HG02798 (cell line): Measurements from ENCODE around the gene CFAP20.
"Not testable (repeated sequence)": the region's sequence is repeated elsewhere in the genome, so short reads cannot be mapped to it uniquely, and the experiment has no call there.

ENCODE experiments used
- ATAC-seq: cut with Tn5 transposase; IDR thresholded peaks from one replicate; pipeline ENCODE4 v1.9.1; 2021; ENCODE audit warnings: mild to moderate bottlenecking; ENCODE audit not compliant: unreplicated experiment, poor library complexity

CFAP20 gene

DNA sequence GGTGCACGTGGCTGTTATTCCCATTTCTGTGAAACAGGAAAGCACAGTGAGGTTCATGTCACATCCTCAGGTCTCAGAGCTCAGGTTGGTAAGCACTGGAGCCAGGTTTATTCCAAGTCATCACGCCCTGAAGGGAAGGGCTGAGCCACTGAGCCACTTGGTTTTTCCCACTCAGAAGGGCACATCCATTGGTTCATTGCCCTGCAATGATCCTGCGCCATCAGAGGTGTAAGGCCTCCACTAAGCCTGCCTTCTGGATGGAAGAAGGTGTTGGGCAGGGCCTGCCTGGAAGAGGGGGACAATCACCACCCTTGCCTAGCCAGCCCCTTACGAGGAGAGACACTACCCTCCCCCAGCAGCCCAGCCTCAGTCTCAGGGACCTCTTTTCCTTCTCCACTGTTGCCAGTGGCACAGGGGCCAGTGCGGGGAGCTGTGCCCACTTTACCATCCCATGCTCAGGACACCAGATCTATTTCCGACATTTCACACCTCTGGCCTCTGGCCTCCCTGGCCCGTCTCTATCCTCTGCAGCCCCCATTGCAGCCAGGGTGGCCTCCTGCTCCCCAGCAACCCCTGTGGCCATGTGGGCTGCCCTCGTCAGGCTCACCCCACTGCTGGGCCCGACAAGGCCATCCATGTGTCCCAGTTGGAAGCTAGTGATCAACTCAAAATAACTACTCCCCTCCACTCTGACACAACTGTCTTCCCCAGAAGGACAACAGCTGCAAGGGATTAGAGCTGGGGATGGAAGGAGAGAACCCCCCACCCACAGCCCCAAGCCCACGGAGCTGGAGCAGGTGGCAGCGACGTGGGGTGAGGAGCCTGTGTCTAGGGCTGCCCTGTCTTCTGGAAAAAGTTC lies 29.9 kb downstream of the CFAP20 start:
- ATAC-seq, result no peak

GRCh38 chr16:58098207-58099096 lies 30.7 kb downstream of the CFAP20 start:
- no peak for ATAC-seq

DNA sequence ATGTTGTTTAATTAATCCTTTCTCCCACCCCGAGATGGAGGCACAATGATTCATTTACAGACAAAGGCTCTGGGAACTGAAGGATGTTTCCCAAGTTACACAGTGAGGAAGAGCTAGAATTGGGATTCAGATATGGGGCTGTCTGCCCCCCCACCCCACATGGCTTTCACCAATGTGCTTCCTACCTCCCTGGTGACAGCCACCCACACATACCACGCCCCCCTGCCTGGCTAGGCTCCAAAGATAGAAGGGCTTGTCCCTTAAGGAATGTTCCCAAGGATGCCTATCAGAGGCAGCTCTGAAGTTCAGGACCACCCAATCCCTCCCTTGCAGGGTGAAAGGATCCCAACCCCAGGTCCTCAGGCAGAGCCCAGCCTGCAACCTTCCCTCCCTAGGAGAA lies 32.9 kb downstream of the CFAP20 start:
- ATAC-seq, result no peak

DNA sequence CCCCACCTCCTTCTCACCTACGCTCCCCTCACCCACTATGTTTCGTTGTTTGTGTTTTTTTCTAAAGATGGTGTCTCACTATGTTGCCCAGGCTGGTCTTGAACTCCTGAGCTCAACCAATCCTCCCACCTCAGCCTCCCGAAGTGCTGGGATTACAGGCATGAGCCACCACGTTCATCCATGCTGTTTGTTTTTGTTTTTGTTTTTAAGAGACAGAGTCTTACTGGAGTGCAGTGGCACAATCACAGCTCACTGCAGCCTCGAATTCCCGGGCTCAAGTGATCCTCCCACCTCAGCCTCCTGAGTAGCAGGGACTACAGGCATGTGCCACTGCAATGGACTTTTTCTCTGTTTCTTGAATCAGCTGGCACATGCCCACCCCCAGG lies 33.6 kb downstream of the CFAP20 start:
- ATAC-seq, result not testable (repeated sequence)

GRCh38 chr16:58094791-58095574 lies 34.2 kb downstream of the CFAP20 start:
- no peak for ATAC-seq

- no peak for ATAC-seq
Measured at GRCh38 chr16:58094026-58094425, 35.2 kb downstream of the CFAP20 start.

DNA sequence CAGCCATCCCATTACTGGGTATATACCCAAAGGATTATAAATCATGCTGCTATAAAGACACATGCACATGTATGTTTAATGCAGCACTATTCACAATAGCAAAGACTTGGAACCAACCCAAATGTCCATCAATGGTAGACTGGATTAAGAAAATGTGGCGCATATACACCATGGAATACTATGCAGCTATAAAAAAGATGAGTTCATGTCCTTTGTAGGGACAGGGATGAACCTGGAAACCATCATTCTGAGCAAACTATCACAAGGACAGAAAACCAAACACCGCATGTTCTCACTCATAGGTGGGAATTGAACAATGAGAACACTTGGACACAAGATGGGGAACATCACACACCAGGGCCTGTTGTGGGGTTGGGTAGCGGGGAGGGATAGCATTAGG lies 38.8 kb downstream of the CFAP20 start:
- not testable (repeated sequence) for ATAC-seq

- no peak for ATAC-seq
Measured at GRCh38 chr16:58088091-58088490, 41.1 kb downstream of the CFAP20 start.

GRCh38 chr16:58087209-58087913 lies 41.8 kb downstream of the CFAP20 start:
- no peak for ATAC-seq

DNA sequence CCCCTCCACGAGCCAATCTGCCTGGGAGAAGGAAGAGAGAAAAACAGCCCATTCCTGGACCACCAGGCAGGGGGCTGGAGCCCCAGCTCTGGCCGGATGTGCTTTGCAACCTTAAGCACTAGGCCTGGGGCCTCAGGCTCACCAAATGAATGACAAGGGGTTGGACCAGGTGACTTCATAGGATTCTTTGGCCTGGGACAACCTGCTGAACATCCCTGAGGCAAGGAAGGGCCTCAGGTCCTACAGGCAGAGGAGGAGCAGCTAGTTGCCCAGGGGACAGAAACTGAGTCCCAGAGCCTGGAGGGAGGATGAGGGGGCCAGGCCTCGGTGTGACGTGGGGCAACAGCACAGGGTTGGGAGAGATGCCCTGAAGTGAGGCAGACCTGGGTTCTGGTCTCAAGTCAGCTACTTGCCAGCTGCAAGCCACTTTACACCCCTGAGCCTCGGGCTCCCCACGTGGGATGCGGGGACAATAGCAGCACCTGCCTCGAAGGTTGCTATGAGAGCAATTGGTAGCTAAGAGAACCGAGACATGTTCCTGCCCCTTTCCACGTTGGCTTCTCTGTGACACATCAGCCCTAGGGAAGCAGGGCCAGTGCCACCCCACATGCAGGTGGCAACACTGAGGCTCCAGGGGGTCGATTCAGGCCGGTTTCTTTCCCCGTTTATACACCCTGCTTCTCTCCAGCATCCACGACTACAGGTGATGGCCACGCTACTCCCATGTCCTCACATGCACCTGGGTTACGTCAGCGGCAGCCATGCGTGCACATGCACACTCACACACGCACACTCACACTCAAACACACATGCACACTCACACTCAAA lies 42.6 kb downstream of the CFAP20 start:
- no peak for ATAC-seq

DNA sequence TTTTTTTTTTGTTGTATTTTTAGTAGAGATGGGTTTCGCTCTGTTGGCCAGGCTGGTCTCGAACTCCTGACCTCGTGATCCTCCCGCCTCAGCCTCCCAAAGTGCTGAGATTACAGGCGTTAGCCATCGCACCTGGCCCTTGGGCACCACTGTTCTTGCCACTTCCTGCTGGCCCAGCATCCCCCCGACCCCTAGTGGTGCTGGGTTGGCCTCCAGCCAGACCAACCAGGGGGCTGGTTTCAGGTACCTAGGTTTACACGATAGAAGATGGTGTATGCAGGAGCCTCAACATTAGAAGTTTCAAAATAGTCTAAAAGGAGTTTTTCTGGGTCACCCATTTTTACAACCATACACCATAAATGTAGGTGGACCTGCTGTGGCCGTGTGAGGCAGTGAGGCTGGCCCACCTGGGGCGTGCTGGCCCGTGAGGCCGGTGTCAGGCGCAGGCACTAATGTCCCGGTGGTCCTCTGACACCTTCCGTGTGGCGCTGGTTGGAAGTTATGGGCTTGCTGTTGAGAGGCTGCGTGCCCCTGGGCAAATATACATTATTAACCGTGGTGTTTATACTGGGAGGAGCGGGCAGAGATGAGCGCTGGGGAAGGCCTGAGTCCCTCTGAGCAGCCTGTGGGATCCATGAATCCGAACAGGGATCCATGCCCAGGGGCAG lies 43.5 kb downstream of the CFAP20 start:
- ATAC-seq, result no peak

DNA sequence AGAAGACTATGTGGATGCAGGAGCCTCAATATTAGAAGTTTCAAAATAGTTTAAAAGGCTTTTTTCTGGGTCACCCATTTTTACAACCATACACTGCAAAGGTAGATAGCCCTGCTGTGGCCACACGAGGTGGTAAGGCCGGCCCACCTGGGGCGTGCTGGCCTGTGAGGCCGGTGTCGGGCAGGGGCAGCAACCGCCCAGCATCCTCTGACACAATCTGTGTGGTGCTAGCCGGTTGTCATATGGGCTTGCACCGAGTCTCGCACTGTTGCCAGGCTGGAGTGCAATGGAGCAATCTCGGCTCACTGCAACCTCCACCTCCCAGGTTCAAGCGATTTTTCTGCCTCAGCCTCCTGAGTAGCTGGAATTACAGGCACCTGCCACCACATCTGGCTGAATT lies 44.0 kb downstream of the CFAP20 start:
- no peak for ATAC-seq

GRCh38 chr16:58084635-58085034 lies 44.5 kb downstream of the CFAP20 start:
- ATAC-seq, result no peak

- no peak for ATAC-seq
Measured at GRCh38 chr16:58082381-58082780, 46.8 kb downstream of the CFAP20 start.

DNA sequence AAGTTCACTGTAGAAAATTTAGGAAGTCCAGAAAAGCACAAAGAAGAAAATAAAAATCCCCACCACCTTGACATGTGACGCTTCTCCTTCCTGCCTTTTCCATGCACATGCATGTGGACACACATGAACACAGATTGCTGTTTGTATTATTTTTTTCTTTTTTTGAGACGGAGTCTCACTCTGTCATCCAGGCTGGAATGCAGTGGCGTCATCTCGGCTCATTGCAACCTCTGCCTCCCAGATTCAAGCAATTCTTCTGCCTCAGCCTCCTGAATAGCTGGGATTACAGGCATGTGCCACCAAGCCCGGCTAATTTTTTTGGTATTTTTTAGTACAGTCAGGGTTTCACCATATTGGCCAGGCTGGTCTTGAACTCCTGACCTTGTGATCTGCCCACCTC lies 48.5 kb downstream of the CFAP20 start:
- ATAC-seq, result not testable (repeated sequence)

GRCh38 chr16:58077796-58078195 lies 51.4 kb downstream of the CFAP20 start:
- ATAC-seq, result no peak

GRCh38 chr16:58076514-58076913 lies 52.7 kb downstream of the CFAP20 start:
- ATAC-seq, result no peak

DNA sequence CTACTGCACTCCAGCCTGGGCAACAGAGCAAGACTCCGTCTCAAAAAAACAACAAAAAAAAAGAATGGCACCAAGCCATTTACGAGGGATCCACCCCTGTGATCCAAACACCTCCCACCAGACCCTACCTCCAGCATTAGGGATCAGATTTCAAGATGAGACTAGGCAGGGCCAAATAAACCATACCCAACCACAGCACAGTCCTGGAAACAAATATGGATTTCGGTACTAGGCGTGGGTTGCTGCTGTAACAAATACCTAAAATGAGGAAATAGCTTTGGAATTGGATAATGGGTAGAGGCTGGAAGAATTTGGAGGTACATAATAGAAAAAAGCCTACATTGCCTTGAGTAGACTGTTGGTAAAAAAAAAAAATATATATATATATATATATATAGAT lies 54.5 kb downstream of the CFAP20 start:
- no peak for ATAC-seq

GRCh38 chr16:58073086-58073485 lies 56.1 kb downstream of the CFAP20 start:
- not testable (repeated sequence) for ATAC-seq
